GM19324 (cell line): Measurements from ENCODE around the gene ALOX5.
"Not testable (repeated sequence)": the region's sequence is repeated elsewhere in the genome, so short reads cannot be mapped to it uniquely, and the experiment has no call there.

ENCODE experiments used
- ATAC-seq: cut with Tn5 transposase; IDR thresholded peaks from one replicate; pipeline ENCODE4 v1.9.1; 2021; ENCODE audit warnings: mild to moderate bottlenecking, moderate library complexity; ENCODE audit not compliant: unreplicated experiment, low FRiP score

Gene ALOX5

DNA sequence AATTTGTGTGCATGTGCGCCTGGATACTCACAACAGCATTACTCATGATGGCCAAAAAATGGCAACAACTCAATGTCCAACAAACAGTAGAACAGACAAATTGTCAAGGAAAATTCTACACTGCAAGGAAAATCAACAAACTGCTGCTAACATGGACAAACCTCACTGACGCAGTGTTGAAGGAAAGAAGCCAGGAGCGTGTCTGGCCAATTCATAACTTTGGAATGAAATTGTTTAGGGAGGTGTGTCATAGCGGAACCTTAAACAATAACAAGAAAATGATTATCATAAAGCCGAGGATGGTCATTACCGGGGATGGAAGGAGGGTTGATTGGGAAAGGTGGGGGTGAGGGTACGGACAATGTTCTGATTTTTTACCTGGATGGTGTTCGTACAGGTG, 29.1 kb downstream of the ALOX5 start:
- ATAC-seq: no peak

- no peak for ATAC-seq
Measured at GRCh38 chr10:45404087-45404769, 30.2 kb downstream of the ALOX5 start.

DNA sequence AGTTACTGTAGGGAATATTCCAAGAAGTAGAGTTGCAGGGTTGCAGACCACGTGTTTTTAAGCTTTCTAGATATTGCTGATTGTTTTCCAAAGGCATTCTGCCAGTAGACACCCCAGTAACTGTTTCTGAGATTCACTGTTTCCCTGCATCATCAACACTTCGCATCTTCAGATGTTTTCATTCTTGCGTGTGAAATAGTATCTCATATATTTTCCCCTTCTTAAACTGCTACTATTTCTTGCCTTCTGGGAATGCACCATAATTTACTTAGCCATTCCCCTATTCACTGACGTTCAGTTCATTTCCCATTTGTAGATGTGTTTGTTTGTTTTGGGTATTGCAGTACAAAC, 30.7 kb downstream of the ALOX5 start:
- no peak for ATAC-seq

DNA sequence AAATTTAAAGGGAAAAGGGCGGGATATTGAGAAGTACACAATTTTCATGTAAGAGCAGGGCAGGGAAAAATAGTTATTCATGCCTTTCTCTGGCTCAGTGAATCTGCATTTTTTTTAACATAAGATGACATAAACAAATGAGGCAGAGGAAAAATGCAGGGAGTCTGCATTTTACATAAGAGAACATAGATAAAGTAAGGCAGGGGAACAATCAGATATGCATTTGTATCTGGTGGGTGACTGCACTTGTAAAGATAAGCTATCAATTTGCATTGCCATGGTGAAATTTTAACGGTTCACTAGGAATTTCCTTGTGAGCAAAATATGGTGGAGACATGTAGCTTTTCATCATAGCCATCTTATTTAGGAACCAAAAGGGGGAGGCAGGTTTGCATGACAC, 33.5 kb downstream of the ALOX5 start:
- no peak for ATAC-seq

- no peak for ATAC-seq
Measured at GRCh38 chr10:45408421-45409319, 34.7 kb downstream of the ALOX5 start.

DNA sequence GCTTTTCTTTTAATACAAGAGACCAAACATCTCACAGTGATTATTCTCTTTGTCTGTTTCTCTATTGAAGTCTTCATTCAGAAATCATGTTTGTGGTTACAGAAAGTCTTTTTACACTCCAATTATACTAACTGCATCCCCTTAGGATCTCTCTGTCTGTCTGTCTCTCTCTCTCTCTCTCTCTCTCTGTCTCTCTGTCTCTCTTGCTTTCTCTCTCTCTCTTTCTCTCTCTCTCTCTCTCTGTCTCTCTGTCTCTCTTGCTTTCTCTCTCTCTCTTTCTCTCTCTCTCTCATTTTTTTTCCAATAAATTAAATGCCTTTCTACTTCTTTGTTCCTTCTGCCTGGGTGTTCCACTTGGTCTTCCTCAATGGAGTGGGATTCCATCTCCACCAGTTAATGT, 35.3 kb downstream of the ALOX5 start:
- ATAC-seq: not testable (repeated sequence)

GRCh38 chr10:45409782-45410181, 35.8 kb downstream of the ALOX5 start:
- ATAC-seq: no peak

- ATAC-seq: no peak
Measured at GRCh38 chr10:45410489-45410806, 36.4 kb downstream of the ALOX5 start.

- ATAC-seq: no peak
Measured at GRCh38 chr10:45410807-45411606, 37.0 kb downstream of the ALOX5 start.

DNA sequence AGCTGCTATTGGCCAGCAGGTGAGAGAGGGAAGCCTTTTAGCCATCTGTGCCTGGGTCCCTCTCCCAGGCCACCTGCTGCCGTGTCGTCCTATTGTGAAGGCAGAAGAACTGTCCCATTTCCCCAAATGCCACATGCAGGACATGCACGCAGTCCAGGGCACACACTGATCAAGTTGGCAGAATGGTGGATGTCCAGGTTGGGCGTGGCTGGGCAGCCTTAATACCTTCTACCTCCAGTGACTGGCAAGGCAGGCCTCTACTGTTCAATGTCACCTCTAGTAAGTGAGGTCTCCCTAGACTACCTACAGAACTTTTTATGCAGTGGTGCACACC, 37.6 kb downstream of the ALOX5 start:
- ATAC-seq: no peak

- not testable (repeated sequence) for ATAC-seq
Measured at GRCh38 chr10:45415062-45415461, 41.0 kb downstream of the ALOX5 start.

GRCh38 chr10:45416603-45417002, 42.6 kb downstream of the ALOX5 start:
- ATAC-seq: no peak

GRCh38 chr10:45417746-45418145, 43.7 kb downstream of the ALOX5 start:
- ATAC-seq: no peak

- no peak for ATAC-seq
Measured at GRCh38 chr10:45418417-45418848, 44.4 kb downstream of the ALOX5 start.

DNA sequence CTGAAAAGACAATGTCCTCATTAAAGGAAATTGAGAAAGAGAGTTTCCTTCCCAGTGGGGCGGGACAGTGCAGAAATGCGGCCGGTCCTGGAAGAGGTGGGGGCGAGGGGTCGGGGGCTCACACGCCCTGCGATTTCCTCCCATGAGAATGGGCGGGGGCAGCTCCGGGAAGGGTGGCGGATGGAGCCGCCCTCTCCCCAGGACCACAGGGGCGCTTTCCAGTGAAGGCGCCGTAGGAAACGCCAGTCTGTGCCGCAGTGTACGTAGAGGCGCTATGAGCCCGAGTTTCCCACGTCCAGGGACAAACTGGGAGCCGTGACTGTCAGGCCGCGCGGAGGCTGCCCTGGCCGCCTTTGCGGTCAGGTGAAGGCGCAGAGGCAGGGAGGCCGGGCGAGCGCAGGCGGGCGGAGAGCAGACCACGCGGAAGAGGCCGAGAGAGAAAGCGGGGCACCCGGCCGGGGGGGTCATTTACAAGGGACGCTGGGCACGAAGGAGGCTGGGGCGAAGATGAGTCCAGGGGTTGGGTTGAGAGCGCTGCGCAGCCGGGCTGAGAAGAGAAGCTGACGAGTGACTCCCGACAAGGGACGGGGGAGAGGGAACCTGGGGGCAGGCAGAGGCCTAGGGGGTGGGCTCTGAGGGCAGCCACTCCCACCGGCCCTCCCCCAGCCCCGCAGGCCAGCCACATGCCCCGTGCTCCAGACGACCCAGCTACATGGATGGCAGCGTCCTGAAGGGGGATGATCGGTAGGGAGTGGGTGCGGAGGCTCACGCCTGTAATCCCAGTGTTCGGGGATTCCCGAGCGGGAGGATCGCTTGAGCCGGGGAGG, 45.0 kb downstream of the ALOX5 start:
- ATAC-seq: peak; percentile 44

- ATAC-seq: peak; percentile 0
Measured at GRCh38 chr10:45419676-45420025, 45.6 kb downstream of the ALOX5 start.

DNA sequence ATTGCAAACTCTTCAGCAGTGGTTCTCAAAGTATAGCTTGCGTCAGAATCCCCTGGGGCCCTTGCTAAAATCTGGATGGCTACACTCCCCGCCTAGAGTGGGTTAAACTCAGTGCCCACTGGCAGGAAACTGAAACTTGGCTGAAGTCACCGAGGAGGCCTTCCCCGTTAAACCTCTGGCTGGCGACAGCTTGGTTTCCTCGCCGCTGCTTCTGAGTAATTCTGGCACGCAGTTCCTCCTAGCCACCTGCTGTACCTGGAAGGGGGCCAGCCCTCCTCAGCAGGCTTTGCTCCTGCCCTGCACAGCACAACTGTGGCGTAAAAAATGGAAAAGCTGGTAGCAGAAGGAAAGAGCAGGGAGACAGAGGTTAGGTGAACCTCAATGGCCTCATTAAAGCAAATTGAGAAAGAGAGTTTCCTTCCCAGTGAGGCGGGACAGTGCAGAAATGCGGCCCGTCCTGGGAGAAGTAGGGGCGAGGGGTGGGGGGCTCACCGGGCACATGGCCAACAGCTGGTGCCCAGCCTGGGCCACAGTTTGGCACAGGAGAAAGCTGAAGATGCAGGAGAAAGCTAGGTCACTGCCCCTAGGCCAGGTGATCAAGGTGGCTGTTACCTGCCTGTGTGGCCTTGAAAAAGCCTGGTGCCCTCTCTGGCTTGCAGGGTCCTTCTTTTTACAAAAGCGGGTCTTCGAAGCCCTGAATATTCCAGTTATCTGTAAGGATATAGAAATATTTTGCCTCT, 46.6 kb downstream of the ALOX5 start:
- ATAC-seq: peak; percentile 50

GRCh38 chr10:45421221-45422097, 47.4 kb downstream of the ALOX5 start:
- ATAC-seq: no peak
